HG03432 (cell line): Measurements from ENCODE around the gene TRNP1.
"Not testable (repeated sequence)": the region's sequence is repeated elsewhere in the genome, so short reads cannot be mapped to it uniquely, and the experiment has no call there.

Source experiments
- ATAC-seq: cut with Tn5 transposase; IDR thresholded peaks from one replicate; pipeline ENCODE4 v1.9.1; 2021; ENCODE audit warnings: mild to moderate bottlenecking, moderate library complexity; ENCODE audit not compliant: unreplicated experiment

The TRNP1 gene, protein sequence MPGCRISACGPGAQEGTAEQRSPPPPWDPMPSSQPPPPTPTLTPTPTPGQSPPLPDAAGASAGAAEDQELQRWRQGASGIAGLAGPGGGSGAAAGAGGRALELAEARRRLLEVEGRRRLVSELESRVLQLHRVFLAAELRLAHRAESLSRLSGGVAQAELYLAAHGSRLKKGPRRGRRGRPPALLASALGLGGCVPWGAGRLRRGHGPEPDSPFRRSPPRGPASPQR

DNA sequence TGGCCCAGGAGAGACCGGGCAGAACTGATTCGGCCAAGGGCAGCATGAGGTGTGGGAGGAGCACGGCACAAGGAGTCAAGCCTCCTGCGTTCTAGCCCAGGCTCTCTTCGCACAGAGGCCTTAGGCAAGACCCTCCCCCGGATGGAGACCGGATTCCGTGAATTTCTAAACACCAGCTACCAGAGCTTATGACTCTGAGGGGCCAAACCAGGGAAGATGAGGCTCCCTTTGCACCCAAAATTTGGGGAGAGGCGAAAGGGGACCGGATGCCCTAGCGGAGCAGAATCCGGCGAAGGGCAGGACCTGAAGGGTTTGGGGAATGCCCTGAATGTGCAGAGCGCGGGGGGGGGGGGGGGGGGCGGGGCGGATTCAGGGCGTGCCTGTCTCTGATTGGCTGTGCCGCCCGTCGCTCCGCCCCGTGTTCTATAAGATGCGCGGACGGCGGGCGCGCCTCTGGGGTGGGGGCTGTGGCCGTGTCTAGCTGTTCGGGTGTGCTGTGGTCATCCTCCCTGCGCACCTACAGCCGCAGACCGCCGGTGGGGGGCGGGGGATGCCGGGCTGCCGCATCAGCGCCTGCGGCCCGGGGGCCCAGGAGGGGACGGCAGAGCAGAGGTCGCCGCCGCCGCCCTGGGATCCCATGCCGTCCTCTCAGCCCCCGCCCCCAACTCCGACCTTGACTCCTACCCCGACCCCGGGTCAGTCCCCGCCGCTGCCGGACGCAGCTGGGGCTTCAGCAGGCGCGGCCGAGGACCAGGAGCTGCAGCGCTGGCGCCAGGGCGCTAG is at the start of gene TRNP1:
TRNP1 (plus strand) TSS at position 456 of the 783 bp plus-strand sequence; CDS start at position 551, 95 bp downstream.
- ATAC-seq, result peak; percentile 58

DNA sequence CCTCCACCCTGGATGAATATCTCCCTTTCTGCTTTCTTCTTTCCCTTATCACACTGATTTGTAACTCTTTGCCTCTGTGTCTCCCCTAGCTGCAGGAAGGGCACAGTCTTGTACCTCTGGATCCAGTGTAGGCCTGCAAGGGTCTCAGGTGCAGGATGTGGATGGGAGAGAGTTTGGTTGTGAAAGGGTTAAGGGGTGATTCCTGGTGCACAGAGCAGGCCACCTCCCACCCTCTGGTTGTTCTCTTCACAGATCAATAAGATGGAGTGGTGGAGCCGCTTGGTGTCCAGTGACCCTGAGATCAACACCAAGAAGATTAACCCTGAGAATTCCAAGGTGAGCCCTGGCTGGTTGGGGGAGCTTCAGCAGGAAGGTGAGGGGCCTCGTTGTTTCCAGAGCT is 48.4 kb upstream of the TRNP1 start:
- ATAC-seq, result no peak

DNA sequence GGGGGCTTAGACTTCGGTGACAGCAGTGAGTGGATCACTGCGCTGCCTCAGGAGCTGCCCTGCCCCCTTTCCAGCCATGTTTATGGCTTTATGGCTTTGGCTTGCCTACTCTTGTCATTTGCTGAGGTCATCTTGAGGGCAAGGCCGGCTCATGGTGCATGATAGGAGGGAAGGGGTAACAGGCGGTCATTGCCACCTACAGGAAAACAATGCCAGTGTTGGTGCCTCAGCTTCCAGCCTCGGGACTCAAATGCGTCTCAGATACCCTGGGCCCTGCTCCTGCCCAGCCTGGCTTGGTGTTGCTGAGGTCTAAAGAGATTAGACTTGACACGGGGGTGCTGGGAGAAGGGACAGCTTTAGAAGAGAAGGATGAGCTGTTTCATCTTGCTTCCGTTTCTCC is 47.8 kb upstream of the TRNP1 start:
- ATAC-seq, result no peak

DNA sequence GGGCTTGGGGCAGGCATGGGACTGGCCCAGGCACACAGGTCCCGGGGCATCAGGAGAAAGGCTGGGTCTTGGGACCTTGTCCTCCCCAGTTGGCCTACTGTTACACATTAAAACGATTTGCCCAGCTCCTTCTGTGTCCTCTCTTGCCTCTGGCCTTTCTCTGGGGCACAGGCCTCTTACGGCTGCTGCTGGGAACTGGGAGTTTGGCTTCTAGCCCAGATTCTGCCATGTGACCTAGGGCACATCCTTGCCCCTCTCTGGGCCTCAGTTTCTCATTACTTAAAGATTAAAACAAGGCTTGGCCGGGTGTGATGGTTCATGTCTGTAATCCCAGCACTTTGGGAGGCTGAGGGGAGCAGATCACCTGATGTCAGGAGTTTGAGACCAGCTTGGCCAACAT is 47.2 kb upstream of the TRNP1 start:
- ATAC-seq, result no peak

DNA sequence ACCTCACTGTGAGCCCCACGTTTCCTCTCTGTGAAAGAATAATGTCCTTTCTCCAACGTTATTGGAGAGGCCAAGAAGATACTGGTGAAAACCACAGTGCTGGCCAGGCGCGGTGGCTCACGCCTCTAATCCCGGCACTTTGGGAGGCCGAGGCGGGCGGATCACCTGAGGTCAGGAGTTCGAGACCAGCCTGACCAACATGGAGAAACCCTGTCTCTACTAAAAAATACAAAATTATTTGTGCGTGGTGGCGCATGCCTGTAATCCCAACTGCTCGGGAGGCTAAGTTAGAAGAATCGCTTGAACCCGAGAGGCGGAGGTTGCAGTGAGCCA is 44.8 kb upstream of the TRNP1 start:
- ATAC-seq, result not testable (repeated sequence)

DNA sequence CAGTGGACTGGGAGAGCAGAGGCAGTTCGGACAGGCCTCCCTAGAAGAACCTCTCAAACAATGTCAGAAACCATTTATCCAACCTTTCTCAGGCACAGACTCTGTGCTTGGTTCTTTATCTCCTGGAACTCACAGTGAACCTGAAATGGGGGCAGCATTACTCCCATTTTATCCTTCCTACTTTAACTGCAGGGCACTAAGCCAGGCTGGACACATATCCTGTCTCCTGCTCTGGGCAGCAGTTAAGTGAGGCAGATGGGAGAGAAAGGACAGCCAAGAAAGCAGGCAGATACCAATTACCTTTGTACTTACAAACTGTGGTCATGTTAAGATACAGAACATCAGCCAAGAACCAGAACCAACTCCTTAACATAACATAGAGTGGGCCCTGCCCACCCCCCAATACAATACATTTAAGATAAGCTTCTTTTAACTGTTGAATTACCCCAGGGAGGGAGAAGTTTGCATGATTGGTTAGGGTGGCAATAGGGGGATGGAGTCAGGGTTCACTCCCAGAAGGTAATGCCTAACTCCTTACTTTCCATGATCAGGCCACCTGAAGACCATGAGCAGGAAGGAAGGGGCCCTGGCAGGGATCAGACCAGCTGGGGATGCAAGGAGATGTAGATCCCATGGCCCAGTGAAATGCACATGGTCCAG is 44.1 kb upstream of the TRNP1 start:
- ATAC-seq, result no peak

GRCh38 chr1:26949926-26950319 is 43.6 kb upstream of the TRNP1 start:
- ATAC-seq, result no peak

DNA sequence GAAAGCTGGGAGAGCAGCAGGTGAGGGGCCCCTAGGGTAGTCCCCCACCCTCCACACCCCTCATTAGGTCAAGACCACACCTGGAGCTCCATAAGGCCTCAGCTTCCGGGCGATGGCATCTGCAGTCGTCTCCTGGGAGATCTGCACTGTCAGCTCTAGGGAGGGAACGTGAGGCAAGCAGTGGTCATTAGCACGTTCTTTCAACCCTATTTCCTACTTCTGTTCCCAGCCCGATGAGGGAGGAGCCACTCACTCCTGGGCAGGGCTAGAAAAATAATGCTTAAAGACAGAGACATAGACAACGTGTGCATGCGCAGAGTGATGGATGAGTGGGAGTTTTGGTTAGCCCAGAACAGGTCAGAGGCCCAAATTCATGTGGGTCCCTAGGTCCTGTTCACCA is 42.9 kb upstream of the TRNP1 start:
- no peak for ATAC-seq

GRCh38 chr1:26951216-26951615 is 42.3 kb upstream of the TRNP1 start:
- no peak for ATAC-seq

DNA sequence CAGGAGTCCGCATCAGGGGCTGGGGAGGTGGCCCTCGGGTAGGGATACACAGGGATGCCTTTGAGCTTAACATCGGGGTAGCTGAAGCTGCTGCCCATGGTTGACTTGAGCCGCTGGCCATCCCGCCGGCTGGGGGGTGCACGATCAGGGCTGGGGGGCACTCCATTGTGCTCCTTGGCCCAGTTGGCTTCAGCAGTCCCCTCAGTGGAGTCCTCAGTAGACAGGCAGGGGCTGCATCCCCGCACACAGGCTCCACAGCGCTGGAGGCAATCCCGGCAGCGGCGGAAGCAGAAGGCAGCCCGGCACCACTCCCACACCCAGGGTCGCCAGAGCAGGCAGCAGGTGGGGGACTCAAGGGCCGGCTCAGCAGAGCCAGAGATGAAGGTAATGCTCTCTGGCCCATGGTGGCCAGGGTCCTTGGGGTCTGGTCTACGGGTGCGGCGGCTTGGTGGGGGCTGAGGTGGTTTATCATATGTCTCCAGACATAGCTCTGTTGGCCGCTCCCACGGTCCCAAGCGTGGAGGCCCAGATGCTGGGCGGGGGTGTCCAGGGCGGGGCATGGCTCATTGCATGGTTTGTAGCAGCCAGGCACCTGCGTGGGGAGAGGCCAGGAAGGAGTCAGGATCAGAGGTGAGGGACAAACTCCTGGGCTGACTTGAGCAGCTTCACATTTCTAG is 41.5 kb upstream of the TRNP1 start:
- no peak for ATAC-seq

DNA sequence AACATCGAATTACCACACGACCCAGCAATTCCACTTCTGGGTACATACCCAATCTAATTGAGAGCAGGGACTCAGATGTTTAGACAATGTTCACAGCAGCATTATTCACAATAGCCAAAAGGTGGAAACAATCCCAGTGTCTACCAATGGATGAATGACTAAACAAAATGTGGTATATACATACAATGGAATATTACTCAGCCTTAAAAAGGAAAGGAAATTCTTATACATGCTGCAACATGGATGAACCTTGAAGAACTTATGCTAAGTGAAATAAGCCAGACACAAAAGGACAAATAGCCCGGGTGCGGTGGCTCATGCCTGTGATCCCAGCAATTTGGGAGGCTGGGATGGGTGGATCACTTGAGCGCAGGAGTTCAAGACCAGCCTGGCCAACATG is 40.1 kb upstream of the TRNP1 start:
- no peak for ATAC-seq

DNA sequence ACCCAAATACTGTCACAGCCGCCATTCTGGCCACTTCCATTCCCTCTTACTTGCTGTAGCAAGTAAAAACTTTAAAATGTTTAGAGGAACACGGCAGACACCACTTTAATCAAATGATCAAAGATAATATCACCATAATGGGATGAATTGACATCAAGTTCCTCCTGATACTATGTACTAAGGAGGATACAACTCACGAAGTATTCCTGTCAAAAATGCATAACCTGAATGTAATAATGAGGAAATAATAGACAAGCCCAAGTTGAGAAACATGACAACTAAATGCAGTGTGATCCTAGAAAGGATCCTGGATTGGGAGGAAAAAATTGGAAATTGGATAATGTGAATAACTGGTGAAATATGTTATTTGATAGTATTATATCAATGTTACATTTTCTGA is 37.2 kb upstream of the TRNP1 start:
- ATAC-seq, result no peak

DNA sequence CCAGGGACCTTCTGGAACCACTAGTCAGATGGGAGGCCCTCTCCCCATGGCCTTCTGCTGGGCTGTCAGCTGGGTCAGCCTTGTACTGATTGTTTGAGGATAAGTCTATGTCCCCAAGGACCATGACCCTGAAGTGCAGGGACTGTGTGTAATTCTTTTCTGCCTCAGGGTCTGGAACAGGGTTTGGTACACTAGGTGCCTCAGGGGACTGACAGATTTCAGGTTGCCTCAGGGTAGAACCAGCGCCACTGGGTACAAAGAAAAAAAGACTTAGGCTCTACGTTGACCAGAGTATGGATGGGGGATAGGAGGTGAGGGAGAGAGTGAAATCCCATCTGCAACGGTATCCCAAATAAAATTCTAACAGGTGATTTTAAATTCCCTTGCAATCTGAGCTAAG is 36.2 kb upstream of the TRNP1 start:
- ATAC-seq, result no peak

GRCh38 chr1:26959270-26959669 is 34.2 kb upstream of the TRNP1 start:
- no peak for ATAC-seq

- ATAC-seq, result no peak
These were observed 33.5 kb upstream of the TRNP1 start, which contains the start of gene KDF1 for GRCh38 chr1:26959722-26960624. TSS of gene KDF1 (minus strand) at chr1:26960468. CDS start at chr1:26952380, 8,088 bp downstream.

DNA sequence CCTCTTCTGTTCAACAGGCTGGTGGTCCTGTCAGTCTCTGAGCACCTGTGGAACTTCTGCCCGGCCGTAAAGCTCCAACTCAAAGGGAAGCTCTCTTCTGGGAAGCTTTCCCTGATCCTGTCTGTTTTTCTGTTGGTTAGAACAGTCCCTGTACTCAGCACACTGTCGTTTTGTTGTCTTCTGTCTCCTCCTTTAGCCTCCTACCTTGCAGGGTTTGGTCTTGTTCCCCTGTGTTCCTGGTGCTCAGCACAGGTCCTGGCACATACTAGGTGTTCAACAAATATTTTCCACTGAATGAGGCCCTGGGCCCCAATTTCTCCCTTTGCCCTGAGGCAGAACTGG is 32.9 kb upstream of the TRNP1 start:
- no peak for ATAC-seq

DNA sequence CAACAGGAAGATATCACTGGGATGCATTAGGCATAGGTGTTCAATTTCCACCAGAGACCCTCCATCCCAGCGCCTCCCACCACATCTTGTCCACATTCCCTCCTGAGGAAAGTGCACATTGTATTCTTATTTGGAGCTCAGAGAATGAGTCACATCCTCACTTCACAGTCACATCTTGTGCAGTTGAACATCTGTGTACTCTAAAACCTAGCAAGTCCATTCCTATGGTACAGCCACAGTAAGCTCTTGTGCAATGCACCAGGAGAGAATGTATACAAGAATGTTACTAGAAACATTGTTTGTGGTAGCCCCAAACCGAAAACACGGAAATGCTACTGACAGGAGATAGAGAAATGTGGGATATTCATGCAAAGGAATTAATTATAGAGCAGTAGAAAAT is 31.7 kb upstream of the TRNP1 start:
- ATAC-seq, result no peak

- no peak for ATAC-seq
These were observed 28.3 kb upstream of the TRNP1 start for GRCh38 chr1:26965213-26965612.

- ATAC-seq, result no peak
These were observed 27.9 kb upstream of the TRNP1 start for GRCh38 chr1:26965628-26966027.

- no peak for ATAC-seq
These were observed 22.7 kb upstream of the TRNP1 start for GRCh38 chr1:26970810-26971209.

DNA sequence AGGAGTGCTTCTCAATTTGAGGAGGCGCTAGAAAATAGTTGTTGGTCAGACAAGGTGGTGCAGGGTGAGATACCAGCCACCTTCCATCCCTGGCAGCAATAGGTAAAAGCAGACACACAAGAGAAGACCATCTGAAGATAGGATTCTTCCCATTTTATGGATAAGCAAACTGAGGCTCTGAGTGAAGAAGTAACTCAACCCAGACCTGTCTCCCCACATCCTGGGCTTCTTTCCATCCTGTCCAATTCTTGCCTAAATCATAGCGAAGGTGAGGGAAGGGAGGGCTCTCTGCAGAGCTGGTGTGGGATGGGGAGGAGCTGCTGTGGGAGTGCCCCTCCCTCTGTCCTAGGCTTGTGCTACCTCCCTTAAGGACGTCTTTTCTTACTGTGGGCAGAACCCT is 21.9 kb upstream of the TRNP1 start:
- no peak for ATAC-seq
